ENCODE measurements around the gene MCTP1.

- TF ChIP-seq CTCF (IDR thresholded peaks at IDR 0.05; ENCODE audit: control extremely low read depth in 1 of 3, insufficient read depth in 1 of 3, low read depth in 1 of 3, low read length in 3 of 3) (no peak), KDM1A (IDR thresholded peaks at IDR 0.05; ENCODE audit: borderline replicate concordance, low read length) (no peak), BACH1 (IDR thresholded peaks at IDR 0.05; ENCODE audit: low read length) (no peak), HDAC2 (IDR thresholded peaks at IDR 0.05; ENCODE audit: borderline replicate concordance in 1 of 2, low read depth in 2 of 2, low read length in 2 of 2) (0 out of 4 replicates have a peak, but pooled peaks of 1 of the 2 experiments have one; percentile 32), FOSL1 (IDR thresholded peaks at IDR 0.05; ENCODE audit: insufficient read depth, low read depth, low read length) (no peak), TCF12 (IDR thresholded peaks at IDR 0.05; ENCODE audit: low read depth, low read length) (no peak), SRF (IDR thresholded peaks at IDR 0.05; ENCODE audit: low read depth, low read length) (no peak), EZH2 (IDR thresholded peaks at IDR 0.05; ENCODE audit: low read depth, low read length, severe bottlenecking) (no peak), CHD1 (IDR thresholded peaks at IDR 0.05; ENCODE audit: low read depth, low read length) (no peak), SP1 (IDR thresholded peaks at IDR 0.05; ENCODE audit: low read depth, low read length) (0 out of 2 replicates have a peak, but pooled peaks have one; percentile 51), POU5F1 (IDR thresholded peaks at IDR 0.05; ENCODE audit: low read depth, low read length) (no peak)
- TF ChIP-seq, protein P1, sequence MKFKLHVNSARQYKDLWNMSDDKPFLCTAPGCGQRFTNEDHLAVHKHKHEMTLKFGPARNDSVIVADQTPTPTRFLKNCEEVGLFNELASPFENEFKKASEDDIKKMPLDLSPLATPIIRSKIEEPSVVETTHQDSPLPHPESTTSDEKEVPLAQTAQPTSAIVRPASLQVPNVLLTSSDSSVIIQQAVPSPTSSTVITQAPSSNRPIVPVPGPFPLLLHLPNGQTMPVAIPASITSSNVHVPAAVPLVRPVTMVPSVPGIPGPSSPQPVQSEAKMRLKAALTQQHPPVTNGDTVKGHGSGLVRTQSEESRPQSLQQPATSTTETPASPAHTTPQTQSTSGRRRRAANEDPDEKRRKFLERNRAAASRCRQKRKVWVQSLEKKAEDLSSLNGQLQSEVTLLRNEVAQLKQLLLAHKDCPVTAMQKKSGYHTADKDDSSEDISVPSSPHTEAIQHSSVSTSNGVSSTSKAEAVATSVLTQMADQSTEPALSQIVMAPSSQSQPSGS (IDR thresholded peaks at IDR 0.05; ENCODE audit: low read length) = no peak
Observed at GRCh38 chr5:95093211-95093610, 191.7 kb downstream of the MCTP1 start.

All from H1 (cell line).